HCT116 (cell line): Measurements from ENCODE around the gene SLC47A1. TPM values are rescaled to one million over a fixed set of nuclear protein-coding genes. Genes with fewer than 3 reads are reported as not detected.

Source experiments
- ATAC-seq: fragments of 200-7000 bp; cut with Tn5 transposase; 2 replicates; pipeline ENCODE4 v1.9.1; 2020; ENCODE audit warnings: mild to moderate bottlenecking, moderate library complexity
- BruUV-seq: library from RNA; stranded (reverse); fragments of 400-500 nt; replicated peaks from 2 replicates; lab custom pipeline; 2021; lab: Mats Ljungman, UMichigan
- CTCF ChIA-PET: fragments of 300-600 bp; sonication (Branson Sonifier 250); formaldehyde crosslinking; loops from one replicate; lab custom pipeline; 2021; ENCODE audit warnings: antibody characterized with exemption; lab: Charles Lee
- POLR2A ChIA-PET: fragments of 300-600, 350-600 bp; sonication (Branson Sonifier 250); formaldehyde crosslinking; loops from one replicate; lab custom pipeline; 2021; ENCODE audit warnings: antibody characterized with exemption; lab: Charles Lee
- RAD21 ChIA-PET, 2 experiments: fragments of 300-600 bp; sonication (Branson Sonifier 250); formaldehyde crosslinking; loops; one replicate each; lab custom pipeline; 2023; ENCODE audit warnings: low total read pairs in 2 of 2; ENCODE audit not compliant: uncharacterized antibody in 2 of 2, unreplicated experiment in 2 of 2, low non-redundant PET in 1 of 2; lab: Charles Lee
- DNase-seq: peaks from one replicate; pipeline ENCODE4 v3.0.0-alpha.2; 2010; ENCODE audit warnings: low read depth, low spot score
- H2AFZ ChIP-seq: fragments of 200-600 bp; shearing (Covaris generic), sonication (generic); 2 replicates; pipeline ENCODE4 v1.6.1; 2017; ENCODE audit warnings: low read depth, mixed run types, mixed read lengths, antibody characterized with exemption, low read length; ENCODE audit not compliant: poor library complexity, severe bottlenecking
- H3K27ac ChIP-seq: 2 replicates; pipeline ENCODE4 v1.5.1; 2012; ENCODE audit warnings: low read depth, low read length
- H3K27me3 ChIP-seq: fragments of 200-600 bp; sonication (generic); 2 replicates; pipeline ENCODE4 v1.6.1; 2016; ENCODE audit warnings: mixed run types, low read length, mixed read lengths; ENCODE audit not compliant: insufficient read depth
- H3K36me3 ChIP-seq, 2 experiments: fragments of 200-500 bp in 1 of 2; fragments of 200-600 bp in 1 of 2; sonication (Bioruptor generic) in 1 of 2; sonication (generic) in 1 of 2; 2 replicates each; pipeline versions ENCODE4 v1.5.1 to v1.6.1; 2014 to 2016; ENCODE audit warnings: low read length in 2 of 2, inconsistent platforms in 1 of 2, mixed read lengths in 1 of 2, mixed run types in 1 of 2; ENCODE audit not compliant: insufficient read depth in 2 of 2, control insufficient read depth in 1 of 2
- H3K4me1 ChIP-seq, 2 experiments: fragments of 200-600 bp in 1 of 2; sonication (generic) in 1 of 2; 2 replicates each; pipeline versions ENCODE4 v1.5.1 to v1.6.1; 2012 to 2017; ENCODE audit warnings: low read length in 2 of 2, inconsistent platforms in 1 of 2, mild to moderate bottlenecking in 1 of 2, mixed read lengths in 1 of 2, mixed run types in 1 of 2, moderate library complexity in 1 of 2; ENCODE audit not compliant: insufficient read depth in 2 of 2, control insufficient read depth in 1 of 2
- H3K4me2 ChIP-seq: fragments of 200-600 bp; sonication (generic); 2 replicates; pipeline ENCODE4 v1.6.1; 2017; ENCODE audit warnings: mixed run types, low read length, mixed read lengths
- H3K4me3 ChIP-seq, 2 experiments: fragments of 200-600 bp in 1 of 2; sonication (generic) in 1 of 2; replicated peaks in 1 of 2; 2 replicates each; pipeline ENCODE4 v1.5.1; 2011 to 2016; ENCODE audit warnings: low read length in 2 of 2, control low read depth in 1 of 2, low read depth in 1 of 2, mild to moderate bottlenecking in 1 of 2, mixed read lengths in 1 of 2, mixed run types in 1 of 2
- H3K79me2 ChIP-seq: fragments of 200-600 bp; sonication (generic); 2 replicates; pipeline ENCODE4 v1.6.1; 2017; ENCODE audit warnings: mild to moderate bottlenecking, mixed run types, low read length, moderate library complexity, mixed read lengths; ENCODE audit not compliant: insufficient read depth
- H3K9ac ChIP-seq: fragments of 200-600 bp; sonication (generic); 2 replicates; pipeline ENCODE4 v1.6.1; 2016; ENCODE audit warnings: low read length, mixed read lengths
- H3K9me2 ChIP-seq: fragments of 200-600 bp; sonication (generic), shearing (Covaris generic); 2 replicates; pipeline ENCODE4 v1.6.1; 2017; ENCODE audit warnings: mixed run types, mild to moderate bottlenecking, moderate library complexity; ENCODE audit not compliant: insufficient read depth
- H3K9me3 ChIP-seq, 2 experiments: fragments of 200-500 bp in 1 of 2; fragments of 200-600 bp in 1 of 2; sonication (Bioruptor generic) in 1 of 2; sonication (generic) in 1 of 2; 2 replicates each; pipeline ENCODE4 v1.6.1; 2014 to 2017; ENCODE audit warnings: low read length in 2 of 2, mixed read lengths in 2 of 2, inconsistent platforms in 1 of 2, low read depth in 1 of 2, mild to moderate bottlenecking in 1 of 2, mixed run types in 1 of 2, moderate library complexity in 1 of 2; ENCODE audit not compliant: control insufficient read depth in 1 of 2, insufficient read depth in 1 of 2
- H4K20me1 ChIP-seq: fragments of 200-600 bp; sonication (generic), shearing (Covaris generic); 2 replicates; pipeline ENCODE4 v1.6.1; 2017; ENCODE audit warnings: mixed run types, mild to moderate bottlenecking, moderate library complexity; ENCODE audit not compliant: insufficient read depth
- ATF3 ChIP-seq: IDR thresholded peaks from 2 replicates; pipeline ENCODE4 v1.6.1; 2012
- CBX3 ChIP-seq: IDR thresholded peaks from 2 replicates; pipeline ENCODE4 v1.6.1; 2012; ENCODE audit warnings: low read depth
- CTCF ChIP-seq, 3 experiments: fragments of 200-600 bp in 1 of 3; sonication (generic) in 1 of 3; IDR thresholded peaks in 2 of 3; conservative IDR thresholded peaks in 1 of 3; 2 replicates each; pipeline ENCODE4 v1.5.1; 2012 to 2017; ENCODE audit warnings: low read depth in 2 of 3, low read length in 2 of 3, antibody characterized with exemption in 1 of 3, borderline replicate concordance in 1 of 3, control low read depth in 1 of 3, mild to moderate bottlenecking in 1 of 3, mixed read lengths in 1 of 3, mixed run types in 1 of 3, moderate library complexity in 1 of 3; ENCODE audit not compliant: insufficient read depth in 1 of 3
- EZH2 ChIP-seq: fragments of 200-600 bp; sonication (generic); IDR thresholded peaks from 2 replicates; pipeline ENCODE4 v1.6.1; 2017; ENCODE audit warnings: antibody characterized with exemption, mixed run types
- EZH2phosphoT487 ChIP-seq: fragments of 200-600 bp; IDR thresholded peaks from 2 replicates; pipeline ENCODE4 v1.6.1; 2018; ENCODE audit warnings: antibody characterized with exemption, borderline replicate concordance
- JUND ChIP-seq: IDR thresholded peaks from 2 replicates; pipeline ENCODE4 v1.6.1; 2012
- SP1 ChIP-seq: IDR thresholded peaks from 2 replicates; pipeline ENCODE4 v1.6.1; 2012; ENCODE audit warnings: low read depth
- ZBTB33 ChIP-seq: IDR thresholded peaks from 2 replicates; pipeline ENCODE4 v1.6.1; 2011; ENCODE audit warnings: mild to moderate bottlenecking, low read length, moderate library complexity; ENCODE audit not compliant: insufficient replicate concordance; ENCODE audit errors: extremely low read depth
- intact Hi-C: fragments of 100-400 bp; cut with micrococcal nuclease; formaldehyde crosslinking; loops from 2 replicates; pipeline ENCODE4 v1.10.0; 2022
- total RNA-seq: library from RNA; stranded (reverse); gene quantifications from one replicate; pipeline ENCODE4 v1.2.1, GENCODE V29; 2021; ENCODE audit not compliant: unreplicated experiment

SLC47A1 gene
- total RNA-seq, 1 experiment from 2014 or later, result 0.17 TPM

GRCh38 chr17:19546289-19547065, 12.8 kb downstream of the SLC47A1 start:
- BruUV-seq, result no TSS peak
- intact Hi-C loops, result no loop called here
- no peaks in the 10 kb centered on the region for H3K9me2 ChIP-seq
- RAD21 ChIA-PET, result interaction anchor here in 1 of 2 experiments (0.6 kb wide), 1 partner anchor 19 kb away, joined by 3 read pairs; no protein-coding TSS in a partner anchor
- TF ChIP-seq CTCF (IDR thresholded peaks at IDR 0.05 in 2 of 3, conservative IDR thresholded peaks at IDR 0.05 in 1 of 3; ENCODE audit: borderline replicate concordance in 1 of 3, insufficient read depth in 1 of 3, low read depth in 2 of 3, low read length in 2 of 3) (peak in 1 of 3 experiments; percentile 28; a peak in 1 of 6 replicates), EZH2phosphoT487 (no peak), ATF3 (no peak), EZH2 (no peak), ZBTB33 (no peak), CBX3 (no peak), SP1 (no peak), JUND (no peak)
- TF ChIP-seq, all 23 proteins: peak for 1
- ATAC-seq (peak; percentile 69), DNase-seq (no peak)
- H3K4me3 ChIP-seq, result no peak overlapping the region
- no peak overlapping the region for H3K9ac ChIP-seq
- no peaks in the 10 kb centered on the region for H3K36me3 ChIP-seq
- H4K20me1 ChIP-seq, result no peaks in the 10 kb centered on the region
- H3K9me3 ChIP-seq, result no peaks in the 10 kb centered on the region
- ChIA-PET POLR2A (no interaction called here), CTCF (interaction anchor here (0.8 kb wide), 1 partner anchor 168 kb away, joined by 3 read pairs; no protein-coding TSS in a partner anchor)
- no peak overlapping the region for H2AFZ ChIP-seq
- no peaks in the 10 kb centered on the region for H3K27me3 ChIP-seq
- H3K4me2 ChIP-seq, result no peak overlapping the region
- no peak overlapping the region for H3K27ac ChIP-seq
- H3K79me2 ChIP-seq, result no peaks in the 10 kb centered on the region
- H3K4me1 ChIP-seq, result peaks cover 0 to 3% of the 10 kb centered on the region in 2 experiments; a peak in 1 of 4 replicates
